GM12892 (cell line): Measurements from ENCODE around the gene SIGLECL1.

Experiments
- POLR2A ChIP-seq: IDR thresholded peaks from 2 replicates; pipeline ENCODE4 v1.6.1; 2011; ENCODE audit warnings: low read depth, low read length, control low read depth
- POLR2AphosphoS5 ChIP-seq: IDR thresholded peaks from 2 replicates; pipeline ENCODE4 v1.6.1; 2011; ENCODE audit warnings: low read depth, low read length, control low read depth

DNA sequence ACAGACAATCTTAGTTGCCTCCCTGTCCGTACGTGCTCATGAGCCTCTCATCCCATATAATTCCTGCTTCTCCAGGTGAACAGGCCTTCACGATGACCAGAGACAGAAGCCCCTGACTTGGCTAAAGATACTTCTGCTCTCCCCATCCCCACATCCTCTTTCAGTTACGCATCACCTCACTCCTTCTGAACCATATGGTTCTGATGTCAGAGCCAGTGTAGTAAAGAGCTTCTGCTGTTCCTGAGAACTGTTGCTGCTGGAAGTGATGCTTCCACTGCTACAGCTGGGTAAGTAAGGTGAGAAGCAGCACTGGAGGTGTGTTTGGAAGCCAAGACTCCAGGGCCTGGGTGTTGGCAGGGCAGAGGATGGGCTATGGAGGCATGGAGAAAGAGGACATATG lies 12.9 kb downstream of the SIGLECL1 start:
- TF ChIP-seq POLR2A = no peak
- TF ChIP-seq POLR2AphosphoS5 = no peak
